GM23338 (cell line): ENCODE data around the gene LRTM2. TPM values are rescaled to one million over a fixed set of nuclear protein-coding genes. Genes with fewer than 3 reads are reported as not detected.
A peak's percentile ranks its signal among the peaks of the same experiment; 100 is the strongest.

ENCODE experiments used
- CREB1 ChIP-seq: fragments of 250-450 bp; sonication (Bioruptor Pico); IDR thresholded peaks from 2 replicates; pipeline ENCODE4 v1.5.0; 2020; ENCODE audit warnings: low read depth, mild to moderate bottlenecking, moderate library complexity
- JUNB ChIP-seq: IDR thresholded peaks from one replicate; pipeline ENCODE4 v1.6.1; 2016; ENCODE audit warnings: antibody characterized with exemption; ENCODE audit not compliant: unreplicated experiment
- STAT1 ChIP-seq: IDR thresholded peaks from one replicate; pipeline ENCODE4 v1.6.1; 2016; ENCODE audit warnings: antibody characterized with exemption; ENCODE audit not compliant: unreplicated experiment
- ZNF331 ChIP-seq: fragments of 250-450 bp; sonication (Bioruptor Pico); IDR thresholded peaks from 2 replicates; pipeline ENCODE4 v1.5.0; 2020; ENCODE audit warnings: low read depth, mild to moderate bottlenecking, moderate library complexity
- polyA plus RNA-seq: library from polyadenylated mRNA; unstranded; fragments of >200 nt; fragmentation: Nextera tagmentation; extraction: Ambion mirVana; gene quantifications from 2 replicates; pipeline ENCODE4 v1.2.1, GENCODE V29; 2016
- total RNA-seq: library from RNA; depleted of rRNA; stranded (reverse); fragments of >200 nt; shearing (Covaris generic); gene quantifications from 2 replicates; pipeline ENCODE4 v1.2.3, GENCODE V29; 2014
- TF ChIP-seq, protein P1 (sequence below): fragments of 250-450 bp; sonication (Bioruptor Pico); IDR thresholded peaks from 2 replicates; pipeline ENCODE4 v1.5.0; 2020; ENCODE audit warnings: mild to moderate bottlenecking, moderate library complexity
- TF ChIP-seq, protein P2 (sequence below), 2 experiments: fragments of 200-600 bp in 1 of 2; sonication (generic) in 1 of 2; conservative IDR thresholded peaks; 2 replicates each; pipeline versions ENCODE4 v1.5.1 to v1.6.1; 2016 to 2017; ENCODE audit warnings: antibody characterized with exemption in 2 of 2, low read depth in 2 of 2, mild to moderate bottlenecking in 2 of 2, moderate library complexity in 1 of 2

Gene LRTM2
- total and polyA plus RNA-seq, 2 experiments from 2014 or later, result 0.08 TPM; not detected in 1

DNA sequence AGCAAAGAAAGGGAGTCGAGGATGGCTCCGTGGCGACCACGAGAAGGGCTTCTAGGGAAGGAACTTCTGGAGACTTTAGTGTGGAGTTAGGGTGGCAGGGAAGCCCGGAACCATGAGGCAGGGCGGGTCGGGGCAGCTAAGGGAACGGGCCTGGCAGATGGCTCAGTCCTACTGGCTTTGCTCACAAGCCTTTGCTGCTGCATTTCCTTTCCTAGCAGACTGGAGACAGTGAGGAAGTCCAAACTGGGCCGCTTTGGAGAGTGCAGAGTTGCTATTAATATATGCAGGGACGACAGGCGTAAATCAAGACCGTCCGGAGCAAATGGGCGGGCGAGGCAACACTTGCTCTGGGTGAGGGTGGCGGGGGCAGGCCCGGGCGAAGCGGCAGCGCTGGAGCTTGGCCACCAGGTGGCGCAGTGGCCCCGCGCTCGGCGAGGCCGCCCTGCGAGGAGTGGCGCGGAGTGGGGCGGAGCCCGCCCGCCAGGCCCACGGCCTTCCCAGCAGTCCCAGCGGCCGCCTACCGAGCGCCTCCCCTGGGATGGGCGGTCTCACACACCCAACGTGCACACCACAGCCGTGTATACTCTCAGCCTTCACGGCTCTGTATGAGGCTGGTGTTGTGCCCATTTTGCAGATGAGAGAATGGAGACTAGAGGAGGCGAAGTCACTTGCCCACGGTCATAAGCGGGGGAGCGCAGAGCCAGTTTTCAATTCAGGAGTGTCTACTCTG, 24.4 kb upstream of the LRTM2 start (continued):
- TF ChIP-seq, protein P1, sequence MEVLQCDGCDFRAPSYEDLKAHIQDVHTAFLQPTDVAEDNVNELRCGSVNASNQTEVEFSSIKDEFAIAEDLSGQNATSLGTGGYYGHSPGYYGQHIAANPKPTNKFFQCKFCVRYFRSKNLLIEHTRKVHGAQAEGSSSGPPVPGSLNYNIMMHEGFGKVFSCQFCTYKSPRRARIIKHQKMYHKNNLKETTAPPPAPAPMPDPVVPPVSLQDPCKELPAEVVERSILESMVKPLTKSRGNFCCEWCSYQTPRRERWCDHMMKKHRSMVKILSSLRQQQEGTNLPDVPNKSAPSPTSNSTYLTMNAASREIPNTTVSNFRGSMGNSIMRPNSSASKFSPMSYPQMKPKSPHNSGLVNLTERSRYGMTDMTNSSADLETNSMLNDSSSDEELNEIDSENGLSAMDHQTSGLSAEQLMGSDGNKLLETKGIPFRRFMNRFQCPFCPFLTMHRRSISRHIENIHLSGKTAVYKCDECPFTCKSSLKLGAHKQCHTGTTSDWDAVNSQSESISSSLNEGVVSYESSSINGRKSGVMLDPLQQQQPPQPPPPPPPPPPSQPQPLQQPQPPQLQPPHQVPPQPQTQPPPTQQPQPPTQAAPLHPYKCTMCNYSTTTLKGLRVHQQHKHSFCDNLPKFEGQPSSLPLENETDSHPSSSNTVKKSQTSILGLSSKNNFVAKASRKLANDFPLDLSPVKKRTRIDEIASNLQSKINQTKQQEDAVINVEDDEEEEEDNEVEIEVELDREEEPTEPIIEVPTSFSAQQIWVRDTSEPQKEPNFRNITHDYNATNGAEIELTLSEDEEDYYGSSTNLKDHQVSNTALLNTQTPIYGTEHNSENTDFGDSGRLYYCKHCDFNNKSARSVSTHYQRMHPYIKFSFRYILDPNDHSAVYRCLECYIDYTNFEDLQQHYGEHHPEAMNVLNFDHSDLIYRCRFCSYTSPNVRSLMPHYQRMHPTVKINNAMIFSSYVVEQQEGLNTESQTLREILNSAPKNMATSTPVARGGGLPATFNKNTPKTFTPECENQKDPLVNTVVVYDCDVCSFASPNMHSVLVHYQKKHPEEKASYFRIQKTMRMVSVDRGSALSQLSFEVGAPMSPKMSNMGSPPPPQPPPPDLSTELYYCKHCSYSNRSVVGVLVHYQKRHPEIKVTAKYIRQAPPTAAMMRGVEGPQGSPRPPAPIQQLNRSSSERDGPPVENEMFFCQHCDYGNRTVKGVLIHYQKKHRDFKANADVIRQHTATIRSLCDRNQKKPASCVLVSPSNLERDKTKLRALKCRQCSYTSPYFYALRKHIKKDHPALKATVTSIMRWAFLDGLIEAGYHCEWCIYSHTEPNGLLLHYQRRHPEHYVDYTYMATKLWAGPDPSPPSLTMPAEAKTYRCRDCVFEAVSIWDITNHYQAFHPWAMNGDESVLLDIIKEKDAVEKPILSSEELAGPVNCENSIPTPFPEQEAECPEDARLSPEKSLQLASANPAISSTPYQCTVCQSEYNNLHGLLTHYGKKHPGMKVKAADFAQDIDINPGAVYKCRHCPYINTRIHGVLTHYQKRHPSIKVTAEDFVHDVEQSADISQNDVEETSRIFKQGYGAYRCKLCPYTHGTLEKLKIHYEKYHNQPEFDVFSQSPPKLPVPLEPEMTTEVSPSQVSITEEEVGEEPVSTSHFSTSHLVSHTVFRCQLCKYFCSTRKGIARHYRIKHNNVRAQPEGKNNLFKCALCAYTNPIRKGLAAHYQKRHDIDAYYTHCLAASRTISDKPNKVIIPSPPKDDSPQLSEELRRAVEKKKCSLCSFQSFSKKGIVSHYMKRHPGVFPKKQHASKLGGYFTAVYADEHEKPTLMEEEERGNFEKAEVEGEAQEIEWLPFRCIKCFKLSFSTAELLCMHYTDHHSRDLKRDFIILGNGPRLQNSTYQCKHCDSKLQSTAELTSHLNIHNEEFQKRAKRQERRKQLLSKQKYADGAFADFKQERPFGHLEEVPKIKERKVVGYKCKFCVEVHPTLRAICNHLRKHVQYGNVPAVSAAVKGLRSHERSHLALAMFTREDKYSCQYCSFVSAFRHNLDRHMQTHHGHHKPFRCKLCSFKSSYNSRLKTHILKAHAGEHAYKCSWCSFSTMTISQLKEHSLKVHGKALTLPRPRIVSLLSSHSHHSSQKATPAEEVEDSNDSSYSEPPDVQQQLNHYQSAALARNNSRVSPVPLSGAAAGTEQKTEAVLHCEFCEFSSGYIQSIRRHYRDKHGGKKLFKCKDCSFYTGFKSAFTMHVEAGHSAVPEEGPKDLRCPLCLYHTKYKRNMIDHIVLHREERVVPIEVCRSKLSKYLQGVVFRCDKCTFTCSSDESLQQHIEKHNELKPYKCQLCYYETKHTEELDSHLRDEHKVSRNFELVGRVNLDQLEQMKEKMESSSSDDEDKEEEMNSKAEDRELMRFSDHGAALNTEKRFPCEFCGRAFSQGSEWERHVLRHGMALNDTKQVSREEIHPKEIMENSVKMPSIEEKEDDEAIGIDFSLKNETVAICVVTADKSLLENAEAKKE (CRISPR knock-in tag), result no peak
- TF ChIP-seq CREB1 (CRISPR knock-in tag) (no peak), JUNB (no peak), ZNF331 (CRISPR knock-in tag) (no peak), STAT1 (no peak)
- TF ChIP-seq, protein P2, sequence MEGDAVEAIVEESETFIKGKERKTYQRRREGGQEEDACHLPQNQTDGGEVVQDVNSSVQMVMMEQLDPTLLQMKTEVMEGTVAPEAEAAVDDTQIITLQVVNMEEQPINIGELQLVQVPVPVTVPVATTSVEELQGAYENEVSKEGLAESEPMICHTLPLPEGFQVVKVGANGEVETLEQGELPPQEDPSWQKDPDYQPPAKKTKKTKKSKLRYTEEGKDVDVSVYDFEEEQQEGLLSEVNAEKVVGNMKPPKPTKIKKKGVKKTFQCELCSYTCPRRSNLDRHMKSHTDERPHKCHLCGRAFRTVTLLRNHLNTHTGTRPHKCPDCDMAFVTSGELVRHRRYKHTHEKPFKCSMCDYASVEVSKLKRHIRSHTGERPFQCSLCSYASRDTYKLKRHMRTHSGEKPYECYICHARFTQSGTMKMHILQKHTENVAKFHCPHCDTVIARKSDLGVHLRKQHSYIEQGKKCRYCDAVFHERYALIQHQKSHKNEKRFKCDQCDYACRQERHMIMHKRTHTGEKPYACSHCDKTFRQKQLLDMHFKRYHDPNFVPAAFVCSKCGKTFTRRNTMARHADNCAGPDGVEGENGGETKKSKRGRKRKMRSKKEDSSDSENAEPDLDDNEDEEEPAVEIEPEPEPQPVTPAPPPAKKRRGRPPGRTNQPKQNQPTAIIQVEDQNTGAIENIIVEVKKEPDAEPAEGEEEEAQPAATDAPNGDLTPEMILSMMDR (conservative IDR thresholded peaks at IDR 0.05; ENCODE audit: low read depth in 2 of 2), result peak; percentile 79 to 89
